Adipose tissue (tissue), 3 donors: Measurements from ENCODE around the gene VAV2. TPM values are rescaled to one million over a fixed set of nuclear protein-coding genes. Genes with fewer than 3 reads are reported as not detected.
"Not testable (repeated sequence)": the region's sequence is repeated elsewhere in the genome, so short reads cannot be mapped to it uniquely, and the experiment has no call there.

Source experiments
- H3K27ac ChIP-seq: one replicate; pipeline ENCODE4 v1.5.1; 2013; ENCODE audit warnings: low read depth, low read length
- WGBS, 3 donors: extraction: QIAGEN DNeasy Blood & Tissue Kit; methylation state at CpG; one replicate each; pipeline ENCODE4 v1.1.7; 2013; 5-methylcytosine and 5-hydroxymethylcytosine counted together
- polyA plus RNA-seq, 3 donors: library from polyadenylated mRNA; stranded (reverse); fragments of 200-250 nt; gene quantifications; one replicate each; pipeline ENCODE4 v1.2.3, GENCODE V29; 2013
- donor health status: healthy with polysubstance abuse.
- donor health status: Bipolar disorder and iron deficiency.
- donor health status: healthy.

Gene VAV2
- polyA plus RNA-seq, 3 donors, result 6.0 to 15.2 (median 6.9) TPM

- H3K27ac ChIP-seq, result no peak overlapping the region
- WGBS, 3 donors, result 79 to 90% (median 80%) methylated on average over 2 of the region's 2 CpGs
Observed at GRCh38 chr9:134002796-134003195, 10.7 kb upstream of the VAV2 start.

- WGBS, 3 donors, result 77 to 80% (median 79%) methylated on average over 6 of the region's 6 CpGs
Observed at GRCh38 chr9:133999851-134000265, 7.7 kb upstream of the VAV2 start.

GRCh38 chr9:133998915-133999595 lies 6.9 kb upstream of the VAV2 start:
- H3K27ac ChIP-seq, result no peak overlapping the region
- 95 to 100% (median 96%) methylated on average over 1 of the region's 1 CpG for WGBS, 3 donors

More at GRCh38 chr9:133999851-134000265, 7.7 kb upstream of the VAV2 start:
- no peak overlapping the region for H3K27ac ChIP-seq

- H3K27ac ChIP-seq, result no peak overlapping the region
- WGBS, 3 donors, result 83 to 90% (median 85%) methylated on average over 2 of the region's 2 CpGs
Observed at GRCh38 chr9:133997584-133997983, 5.5 kb upstream of the VAV2 start.

- WGBS, 3 donors, result 51 to 64% (median 60%) methylated on average over 22 to 24 of the region's 24 CpGs
- no peak overlapping the region for H3K27ac ChIP-seq
Observed at GRCh38 chr9:133996531-133997520, 4.7 kb upstream of the VAV2 start.

GRCh38 chr9:133995012-133995896 lies 3.1 kb upstream of the VAV2 start:
- no peak overlapping the region for H3K27ac ChIP-seq
- WGBS, 3 donors, result 60 to 76% (median 74%) methylated on average over 17 of the region's 17 CpGs

GRCh38 chr9:133994353-133995011 lies 2.4 kb upstream of the VAV2 start:
- 5 to 9% (median 8%) methylated on average over 11 of the region's 11 CpGs for WGBS, 3 donors
- H3K27ac ChIP-seq, result no peak overlapping the region

GRCh38 chr9:133993635-133994253 lies 1.6 kb upstream of the VAV2 start:
- 46 to 66% (median 55%) methylated on average over 16 of the region's 16 CpGs for WGBS, 3 donors
- H3K27ac ChIP-seq, result no peak overlapping the region

- WGBS, 3 donors, result 1% methylated on average over 49 to 74 of the region's 74 CpGs
- H3K27ac ChIP-seq, result no peak overlapping the region
Observed at GRCh38 chr9:133992780-133993634, 883 bp upstream of the VAV2 start.

GRCh38 chr9:133991214-133991921 lies 756 bp downstream of the VAV2 start:
- WGBS, 3 donors, result 0 to 1% (median 0%) methylated on average over 42 to 82 of the region's 82 CpGs

GRCh38 chr9:133990366-133991213 lies 1.5 kb downstream of the VAV2 start:
- no peak overlapping the region for H3K27ac ChIP-seq
- WGBS, 3 donors, result 8 to 44% (median 42%) methylated on average over 31 of the region's 31 CpGs

More at GRCh38 chr9:133991214-133991921, 756 bp downstream of the VAV2 start:
- no peak overlapping the region for H3K27ac ChIP-seq

- 34 to 87% (median 84%) methylated on average over 22 to 24 of the region's 24 CpGs for WGBS, 3 donors
- no peak overlapping the region for H3K27ac ChIP-seq
Observed at GRCh38 chr9:133989625-133990365, 2.3 kb downstream of the VAV2 start.

- not testable (repeated sequence) for H3K27ac ChIP-seq
Observed at GRCh38 chr9:133988771-133989170, 3.4 kb downstream of the VAV2 start.

GRCh38 chr9:133987946-133988665 lies 4.0 kb downstream of the VAV2 start:
- 71 to 93% (median 90%) methylated on average over 15 to 16 of the region's 16 CpGs for WGBS, 3 donors
- no peak overlapping the region for H3K27ac ChIP-seq

More at GRCh38 chr9:133988771-133989170, 3.4 kb downstream of the VAV2 start:
- WGBS, 3 donors, result 60 to 94% (median 93%) methylated on average over 14 of the region's 14 CpGs
